ENCODE results near the gene FBH1.
"Not testable (repeated sequence)": the region's sequence is repeated elsewhere in the genome, so short reads cannot be mapped to it uniquely, and the experiment has no call there.

FBH1 gene

DNA sequence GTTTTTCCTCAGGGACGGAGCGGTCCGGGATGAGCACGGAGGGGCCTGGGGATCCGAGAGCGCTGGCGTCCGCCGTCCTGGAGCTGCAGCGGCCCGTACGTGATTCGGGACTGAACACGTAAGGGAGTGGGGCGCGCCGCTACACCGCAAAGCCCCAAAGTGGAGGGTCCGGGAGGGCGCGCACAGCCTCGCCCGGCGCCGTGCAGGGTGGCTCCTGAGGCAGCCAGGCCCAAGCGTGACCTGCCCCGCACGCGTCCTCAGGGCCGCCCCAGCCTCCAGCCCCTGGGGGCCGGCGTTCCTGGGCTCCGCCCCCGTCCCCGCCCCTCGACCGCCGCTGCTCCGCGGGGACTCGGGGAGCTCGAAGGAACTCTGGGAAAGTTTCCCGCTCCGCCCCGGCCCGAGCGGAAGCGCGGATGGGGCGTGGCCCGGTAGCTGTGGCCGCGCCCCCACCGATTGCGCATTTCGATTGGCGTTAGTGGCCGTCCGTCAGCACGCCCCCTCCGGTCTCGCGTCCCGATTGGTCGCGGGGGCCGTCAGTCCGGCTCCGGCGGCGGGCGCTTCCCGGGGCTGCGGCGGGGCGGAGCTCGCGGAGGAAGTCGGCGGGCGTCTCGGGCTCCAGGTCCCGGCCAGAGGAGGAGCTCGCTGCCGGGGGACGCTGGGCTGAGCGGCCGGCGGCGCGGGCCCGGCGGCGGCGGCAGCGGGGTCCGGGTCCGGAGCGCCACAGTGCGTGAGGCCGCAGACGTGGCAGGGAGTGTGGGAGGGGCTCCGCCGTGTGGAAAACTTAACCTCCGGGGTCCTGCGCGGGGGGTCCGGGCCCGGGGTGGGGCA lies at the start of gene FBH1, which contains the start of gene ANKRD16:
Gene FBH1, plus strand, starts transcription at position 620 of the 828 bp plus-strand sequence. Its CDS starts 103 bp downstream, at position 723.
Gene ANKRD16, minus strand, starts transcription at position 270 of the 828 bp plus-strand sequence. CDS start 539 bp downstream, outside the sequence.
- DNase-seq: peak; percentile 96 to 97

DNA sequence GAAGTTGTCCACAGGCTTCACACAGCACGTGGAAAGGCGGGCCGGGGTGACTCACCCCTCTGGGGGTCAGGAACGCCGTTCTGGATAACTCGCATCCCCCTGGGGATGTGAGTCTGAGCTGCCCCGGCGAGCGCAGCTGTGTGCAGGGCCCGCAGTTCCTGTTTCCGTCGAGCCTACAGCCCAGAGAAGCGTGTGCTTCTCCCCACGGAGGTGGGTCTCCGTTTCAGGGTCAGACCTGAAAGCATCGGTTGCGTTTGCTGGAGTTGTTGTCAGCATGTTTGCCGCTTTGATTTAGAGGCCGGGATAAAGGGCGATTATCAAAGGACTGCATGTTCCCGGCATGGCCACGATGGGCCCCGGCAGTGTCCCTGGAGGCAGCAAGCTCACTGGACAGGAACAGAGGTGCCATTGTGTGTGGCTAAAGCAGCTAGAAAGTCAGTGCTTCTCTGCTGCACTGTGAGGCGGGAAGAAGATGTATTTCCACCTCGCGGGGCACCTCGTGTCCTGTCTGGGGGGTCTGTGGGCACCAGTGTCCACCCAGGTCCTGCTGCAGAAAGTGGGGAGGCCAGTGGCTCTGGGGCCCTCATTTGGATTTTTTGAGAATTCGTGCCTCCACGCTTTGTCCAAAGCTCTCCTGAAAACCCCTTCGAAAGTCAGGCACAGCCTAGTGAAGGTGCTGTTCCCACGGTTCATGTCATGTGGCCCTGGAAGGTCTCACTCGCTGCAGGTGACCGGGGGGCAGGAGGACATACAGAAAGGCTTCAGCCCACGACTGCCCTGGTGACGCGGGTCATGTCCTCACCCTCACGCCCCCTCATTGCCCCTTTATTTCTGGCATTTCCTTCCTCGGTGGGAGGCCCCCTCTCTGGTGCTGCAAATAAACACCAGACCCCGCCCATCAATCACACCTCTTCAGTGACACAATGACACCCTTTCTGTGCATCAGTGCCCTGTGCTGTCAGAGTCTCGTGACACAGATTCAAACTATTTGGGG lies 49.4 kb upstream of the FBH1 start:
- DNase-seq: no peak

DNA sequence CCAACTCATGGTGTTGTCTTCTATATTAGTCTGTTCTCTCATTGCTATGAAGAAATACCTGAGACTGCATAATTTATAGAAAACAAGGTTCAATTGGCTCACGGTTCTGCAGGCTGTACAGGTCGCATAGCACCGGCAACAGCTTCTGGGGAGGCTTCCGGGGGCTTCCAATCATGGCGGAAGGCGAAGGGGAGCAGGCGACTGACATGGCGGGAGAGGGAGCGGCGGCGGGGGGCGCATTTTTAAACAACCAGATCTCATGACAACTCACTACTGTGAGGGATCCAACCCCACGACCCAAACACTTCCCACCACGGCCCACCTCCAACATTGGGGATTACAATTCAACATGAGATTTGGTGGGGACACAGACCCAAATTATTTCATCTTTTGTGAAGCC lies 48.1 kb upstream of the FBH1 start:
- DNase-seq: no peak

GRCh38 chr10:5843686-5844344 lies 46.2 kb upstream of the FBH1 start:
- DNase-seq: no peak

- DNase-seq: no peak
Measured at GRCh38 chr10:5844345-5845055, 45.5 kb upstream of the FBH1 start.

GRCh38 chr10:5846667-5847066 lies 43.4 kb upstream of the FBH1 start:
- not testable (repeated sequence) for DNase-seq

DNA sequence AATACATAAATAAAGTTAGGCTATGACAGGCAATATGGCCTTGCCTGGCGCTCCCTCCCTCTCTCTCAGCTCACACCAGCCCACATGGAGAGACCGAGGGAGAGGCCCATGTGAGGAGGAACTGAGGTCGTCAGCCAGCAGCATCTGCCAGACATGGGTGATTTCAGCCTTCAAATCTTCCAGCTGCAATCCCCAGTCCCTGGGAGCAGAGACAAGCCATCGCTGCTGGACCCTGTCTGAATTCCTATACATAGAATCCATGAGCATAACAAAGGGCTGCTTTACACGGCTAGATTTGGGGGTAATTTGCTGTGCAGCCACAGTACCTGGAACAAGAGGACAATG lies 35.9 kb upstream of the FBH1 start:
- no peak for DNase-seq

DNA sequence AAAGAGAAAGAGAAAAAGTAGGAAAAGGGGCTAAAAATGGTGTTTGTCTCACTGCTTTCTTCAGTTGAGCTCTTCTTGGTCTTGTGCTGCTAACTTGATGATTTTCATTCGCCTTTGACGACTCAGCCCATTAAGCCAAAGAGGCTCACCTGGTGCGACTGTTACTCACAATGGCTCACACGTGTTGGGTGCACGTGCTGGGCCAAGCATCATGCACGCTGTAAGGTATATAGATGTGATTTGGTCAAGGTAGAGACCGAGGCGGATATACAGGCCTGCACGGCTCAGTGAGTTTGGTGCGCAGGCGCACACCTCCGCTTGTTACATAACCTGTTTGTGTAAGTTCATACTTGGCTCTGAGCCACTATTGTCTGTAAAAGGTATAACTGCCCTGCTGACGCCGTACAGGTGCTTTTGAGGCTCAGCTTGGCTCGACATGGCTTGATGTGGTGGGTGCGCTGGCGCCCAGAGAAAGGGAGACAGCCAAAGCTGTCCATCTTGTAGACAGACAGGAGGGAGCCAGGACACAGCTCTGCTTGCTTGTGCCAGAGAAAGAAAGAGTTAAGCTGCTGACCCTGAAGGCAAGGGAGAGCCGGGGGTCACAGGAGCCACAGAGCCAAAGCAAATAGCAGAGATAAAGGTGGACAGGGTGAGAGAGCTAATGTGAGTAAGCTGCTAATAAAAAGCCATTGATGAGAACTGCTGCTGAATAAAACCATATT lies 33.9 kb upstream of the FBH1 start:
- DNase-seq: no peak

DNA sequence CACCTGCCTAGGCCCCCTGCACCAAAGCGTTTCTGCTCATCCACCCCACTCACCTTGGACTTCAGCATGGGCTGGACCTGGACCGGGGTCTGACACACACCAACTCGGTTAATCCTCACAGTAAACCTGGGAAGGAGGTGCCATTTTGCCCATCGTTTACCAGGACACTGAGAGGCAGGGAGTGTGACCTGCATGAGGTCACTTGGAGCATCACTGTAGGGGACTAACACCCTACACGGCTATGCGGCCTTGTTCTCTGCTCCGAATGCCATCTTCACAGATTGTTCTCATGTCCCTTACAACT lies 33.4 kb upstream of the FBH1 start:
- no peak for DNase-seq

- DNase-seq: no peak
Measured at GRCh38 chr10:5858811-5859210, 31.2 kb upstream of the FBH1 start.

DNA sequence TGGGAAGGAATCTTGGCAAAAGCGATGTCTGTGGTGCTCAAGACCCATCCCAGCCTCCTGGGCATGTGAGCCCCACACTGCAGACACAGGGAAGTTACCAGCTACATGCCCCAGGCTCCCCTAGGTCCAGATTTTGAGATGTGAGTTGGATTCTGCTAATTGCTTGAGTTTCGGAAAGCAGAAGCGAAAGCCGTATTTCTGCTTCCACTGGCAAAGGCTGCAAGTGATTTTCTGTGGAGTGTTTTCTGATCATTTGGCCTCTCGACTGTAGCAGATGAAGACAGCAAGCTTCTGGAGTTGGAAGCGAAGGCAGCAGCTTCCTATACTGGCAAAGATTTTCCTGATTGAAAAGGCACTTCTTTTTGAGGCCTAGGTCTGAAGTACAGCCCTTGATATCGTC lies 30.0 kb upstream of the FBH1 start:
- no peak for DNase-seq

- no peak for DNase-seq
Measured at GRCh38 chr10:5862360-5862961, 27.6 kb upstream of the FBH1 start.

DNA sequence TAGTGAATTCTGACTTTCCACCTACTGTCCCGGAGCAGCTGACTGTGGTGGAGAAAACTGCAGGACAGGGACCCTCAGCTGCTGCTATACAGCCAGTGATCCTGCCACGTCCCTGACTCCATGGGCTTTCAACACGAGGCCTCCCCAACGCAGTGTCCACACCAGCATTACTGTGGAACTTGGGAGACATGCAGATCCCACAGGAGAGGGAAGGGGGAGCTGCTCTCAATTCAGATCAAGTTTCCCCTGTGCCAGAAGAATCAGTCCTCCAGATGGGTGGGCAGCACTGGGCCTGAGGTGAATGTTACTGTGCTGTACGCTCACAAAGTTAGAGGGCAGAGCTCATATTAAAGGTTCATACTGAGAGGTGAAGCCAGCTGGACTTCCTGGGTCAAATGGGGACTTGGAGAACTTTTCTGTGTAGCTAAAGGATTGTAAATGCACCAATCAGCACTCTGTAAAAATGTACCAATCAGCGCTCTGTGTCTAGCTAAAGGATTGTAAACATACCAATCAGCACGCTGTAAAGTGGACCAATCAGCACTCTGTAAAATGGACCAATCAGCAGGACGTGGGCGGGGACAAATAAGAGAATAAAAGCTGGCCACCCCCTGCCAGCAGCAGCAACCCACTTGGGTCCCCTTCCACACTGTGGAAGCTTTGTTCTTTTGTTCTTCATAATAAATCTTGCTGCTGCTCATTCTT lies 26.9 kb upstream of the FBH1 start:
- not testable (repeated sequence) for DNase-seq

GRCh38 chr10:5866451-5867081 lies 23.5 kb upstream of the FBH1 start:
- peak; percentile 45 to 54 for DNase-seq

- DNase-seq: peak in 1 of 2 experiments; percentile 12
Measured at GRCh38 chr10:5867091-5867615, 22.9 kb upstream of the FBH1 start.

DNA sequence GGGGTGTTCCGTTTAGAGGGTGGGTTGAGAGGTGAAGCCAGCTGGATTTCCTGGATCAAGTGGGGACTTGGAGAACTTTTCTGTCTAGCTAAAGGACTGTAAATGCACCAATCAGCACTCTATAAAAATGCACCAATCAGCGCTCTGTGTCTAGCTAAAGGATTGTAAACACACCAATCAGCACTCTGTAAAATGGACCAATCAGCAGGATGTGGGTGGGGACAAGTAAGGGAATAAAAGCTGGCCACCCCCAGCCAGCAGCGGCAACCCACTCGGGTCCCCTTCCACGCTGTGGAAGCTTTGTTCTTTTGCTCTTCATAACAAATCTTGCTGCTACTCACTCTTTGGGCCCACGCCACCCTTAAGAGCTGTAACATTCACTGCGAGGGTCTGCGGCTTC lies 21.7 kb upstream of the FBH1 start:
- not testable (repeated sequence) for DNase-seq

DNA sequence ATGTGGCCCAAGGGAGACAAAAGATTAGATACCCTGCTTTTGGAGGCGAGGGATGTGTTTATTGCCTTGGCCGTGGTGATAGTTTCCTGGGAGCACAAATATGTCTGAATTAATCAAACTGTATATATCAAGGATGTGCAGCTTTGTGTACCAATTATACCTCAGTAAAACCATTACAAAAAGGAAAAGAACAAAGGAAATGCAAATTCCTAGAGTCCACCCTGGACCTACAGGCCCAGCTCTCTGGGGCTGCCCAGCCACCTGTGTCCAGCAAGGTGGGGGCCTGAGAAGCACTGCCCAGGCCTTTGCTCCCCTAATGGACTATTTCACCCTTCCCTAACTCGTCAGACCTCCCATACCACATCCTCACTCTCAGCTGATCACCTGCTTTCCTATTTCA lies 20.9 kb upstream of the FBH1 start:
- DNase-seq: no peak

DNA sequence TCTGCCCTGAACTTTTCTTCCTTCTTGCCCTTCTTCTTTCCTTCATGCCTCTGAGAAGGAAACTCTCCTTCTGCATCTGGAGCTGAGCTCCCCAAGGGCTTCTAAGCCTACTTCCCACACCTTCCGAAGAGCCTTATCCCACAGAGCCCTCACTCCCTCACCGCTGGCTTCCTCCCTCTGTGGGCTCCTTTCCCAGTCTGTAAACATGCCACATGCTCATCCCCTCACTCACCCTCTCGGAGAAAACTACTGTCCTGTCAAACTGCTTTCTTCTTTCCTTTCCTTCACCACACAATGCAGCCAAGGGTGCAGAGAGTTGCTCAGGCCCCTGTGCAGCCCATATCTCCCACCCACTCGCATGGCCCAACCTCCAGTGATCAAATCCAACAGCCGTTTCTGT lies 18.4 kb upstream of the FBH1 start:
- DNase-seq: no peak

DNA sequence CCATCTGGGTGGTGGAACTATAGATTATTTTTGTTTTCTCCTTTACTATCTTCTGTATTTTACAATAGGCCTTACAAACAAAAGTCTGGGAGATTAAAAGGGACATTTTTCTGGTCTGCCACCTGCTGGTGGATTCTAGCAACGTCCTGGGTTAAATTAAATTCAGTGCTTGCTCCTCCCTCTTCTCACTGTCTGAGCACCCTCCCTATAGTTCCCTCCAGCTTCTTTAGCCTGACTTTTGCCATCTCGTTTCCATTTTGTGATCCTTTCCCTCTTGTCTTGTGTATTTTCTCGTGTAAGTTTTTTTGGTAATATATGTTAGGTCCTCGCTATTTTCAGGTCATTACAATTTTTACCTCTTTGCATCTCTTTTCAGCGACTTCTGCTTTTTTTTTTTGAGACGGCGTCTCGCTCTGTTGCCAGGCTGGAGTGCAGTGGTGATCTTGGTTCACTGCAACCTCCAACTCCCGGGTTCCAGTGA lies 16.5 kb upstream of the FBH1 start:
- DNase-seq: peak; percentile 94 to 98
